Caco-2 (cell line): Measurements from ENCODE around the gene TADA2B. TPM values are rescaled to one million over a fixed set of nuclear protein-coding genes. Genes with fewer than 3 reads are reported as not detected.
A peak's percentile ranks its signal among the peaks of the same experiment; 100 is the strongest.

Source experiments
- BruUV-seq: library from RNA; stranded (reverse); fragments of 400-500 nt; replicated peaks from 2 replicates; lab custom pipeline; 2021; lab: Mats Ljungman, UMichigan
- CTCF ChIA-PET: fragments of 300-600 bp; sonication (Branson Sonifier 250); formaldehyde crosslinking; loops from one replicate; lab custom pipeline; 2022; ENCODE audit warnings: antibody characterized with exemption; lab: Charles Lee
- POLR2A ChIA-PET: fragments of 300-600 bp; sonication (Branson Sonifier 250); formaldehyde crosslinking; loops from one replicate; lab custom pipeline; 2022; ENCODE audit warnings: antibody characterized with exemption; lab: Charles Lee
- DNase-seq, 2 experiments: peaks; one replicate each; pipeline versions ENCODE4 v3.0.0 to v3.0.0-alpha.2; 2020 to 2022
- H3K27me3 ChIP-seq: replicated peaks from 2 replicates; pipeline ENCODE4 v1.6.0; 2011; ENCODE audit warnings: low read length; ENCODE audit not compliant: control insufficient read depth, insufficient read depth
- H3K36me3 ChIP-seq: 2 replicates; pipeline ENCODE4 v1.5.1; 2011; ENCODE audit warnings: low read length; ENCODE audit not compliant: control insufficient read depth, insufficient read depth
- H3K4me1 ChIP-seq: fragments of 250-450 bp; sonication (Bioruptor Pico); 2 replicates; pipeline ENCODE4 v1.5.1; 2020; ENCODE audit warnings: mild to moderate bottlenecking
- H3K4me3 ChIP-seq: 2 replicates; pipeline ENCODE4 v1.5.1; 2011; ENCODE audit warnings: low read depth, mild to moderate bottlenecking, control low read depth, low read length
- H3K9me3 ChIP-seq: fragments of 250-450 bp; sonication (Bioruptor Pico); 2 replicates; pipeline ENCODE4 v1.5.1; 2020; ENCODE audit warnings: mild to moderate bottlenecking, moderate library complexity
- H3K27ac Mint-ChIP-seq: one replicate; pipeline ENCODE4 v1.8.0; 2022; ENCODE audit warnings: mixed read lengths; ENCODE audit not compliant: unreplicated experiment
- H3K27me3 Mint-ChIP-seq: one replicate; pipeline ENCODE4 v1.8.0; 2022; ENCODE audit warnings: mixed read lengths; ENCODE audit not compliant: insufficient read depth, unreplicated experiment
- H3K36me3 Mint-ChIP-seq: one replicate; pipeline ENCODE4 v1.8.0; 2022; ENCODE audit warnings: mild to moderate bottlenecking, mixed read lengths; ENCODE audit not compliant: insufficient read depth, unreplicated experiment
- H3K4me1 Mint-ChIP-seq: one replicate; pipeline ENCODE4 v1.8.0; 2022; ENCODE audit warnings: low read depth, mixed read lengths; ENCODE audit not compliant: unreplicated experiment
- H3K4me3 Mint-ChIP-seq: one replicate; pipeline ENCODE4 v1.8.0; 2022; ENCODE audit warnings: mild to moderate bottlenecking, moderate library complexity, mixed read lengths; ENCODE audit not compliant: unreplicated experiment
- H3K9me3 Mint-ChIP-seq: one replicate; pipeline ENCODE4 v1.8.0; 2022; ENCODE audit warnings: mixed read lengths; ENCODE audit not compliant: unreplicated experiment
- intact Hi-C: fragments of 100-400 bp; cut with micrococcal nuclease; formaldehyde crosslinking; loops from one replicate; pipeline ENCODE4 v1.10.0; 2022; ENCODE audit not compliant: unreplicated experiment
- total RNA-seq: library from RNA; stranded (reverse); gene quantifications from 2 replicates; pipeline ENCODE4 v1.2.3, GENCODE V29; 2022
- TF ChIP-seq, protein P1 (sequence below), 2 experiments: fragments of 200-600 bp in 1 of 2; IDR thresholded peaks; 1 replicate in 1 of 2; 2 replicates in 1 of 2; pipeline versions ENCODE4 v1.5.1 to v1.8.0; 2011 to 2022; ENCODE audit warnings: antibody characterized with exemption in 1 of 2, control low read depth in 1 of 2, inconsistent platforms in 1 of 2, low read depth in 1 of 2, low read length in 1 of 2, mild to moderate bottlenecking in 1 of 2, moderate library complexity in 1 of 2; ENCODE audit not compliant: insufficient read depth in 1 of 2, severe bottlenecking in 1 of 2, unreplicated experiment in 1 of 2

Gene TADA2B
- total RNA-seq, 1 experiment from 2014 or later, result 21.8 TPM

DNA sequence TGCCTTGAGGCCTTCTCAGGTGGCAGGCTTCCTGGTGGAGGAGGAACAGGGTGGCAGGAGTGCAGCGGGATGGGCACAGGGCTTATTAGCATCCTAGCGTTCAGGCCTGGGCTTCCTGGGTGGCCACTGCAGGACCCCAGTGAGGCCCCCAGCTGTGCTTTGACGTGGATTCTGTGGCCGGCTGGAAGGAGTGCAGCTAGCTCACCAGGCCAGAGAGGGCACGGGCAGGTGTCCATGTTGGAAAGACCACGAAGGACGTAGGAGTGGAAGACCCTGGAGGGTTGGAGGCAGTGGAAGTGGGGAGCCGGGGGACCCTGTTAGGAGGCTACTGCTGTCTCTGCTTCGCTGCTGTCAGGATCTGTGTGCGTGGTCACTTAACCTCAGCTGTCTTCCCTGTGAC lies 13.3 kb upstream of the TADA2B start:
- ChIA-PET POLR2A (no interaction called here), CTCF (no interaction called here)
- DNase-seq, result no peak
- intact Hi-C loops, result no loop called here
- TF ChIP-seq, protein P1, sequence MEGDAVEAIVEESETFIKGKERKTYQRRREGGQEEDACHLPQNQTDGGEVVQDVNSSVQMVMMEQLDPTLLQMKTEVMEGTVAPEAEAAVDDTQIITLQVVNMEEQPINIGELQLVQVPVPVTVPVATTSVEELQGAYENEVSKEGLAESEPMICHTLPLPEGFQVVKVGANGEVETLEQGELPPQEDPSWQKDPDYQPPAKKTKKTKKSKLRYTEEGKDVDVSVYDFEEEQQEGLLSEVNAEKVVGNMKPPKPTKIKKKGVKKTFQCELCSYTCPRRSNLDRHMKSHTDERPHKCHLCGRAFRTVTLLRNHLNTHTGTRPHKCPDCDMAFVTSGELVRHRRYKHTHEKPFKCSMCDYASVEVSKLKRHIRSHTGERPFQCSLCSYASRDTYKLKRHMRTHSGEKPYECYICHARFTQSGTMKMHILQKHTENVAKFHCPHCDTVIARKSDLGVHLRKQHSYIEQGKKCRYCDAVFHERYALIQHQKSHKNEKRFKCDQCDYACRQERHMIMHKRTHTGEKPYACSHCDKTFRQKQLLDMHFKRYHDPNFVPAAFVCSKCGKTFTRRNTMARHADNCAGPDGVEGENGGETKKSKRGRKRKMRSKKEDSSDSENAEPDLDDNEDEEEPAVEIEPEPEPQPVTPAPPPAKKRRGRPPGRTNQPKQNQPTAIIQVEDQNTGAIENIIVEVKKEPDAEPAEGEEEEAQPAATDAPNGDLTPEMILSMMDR (IDR thresholded peaks at IDR 0.05; ENCODE audit: insufficient read depth in 1 of 2, low read depth in 1 of 2, low read length in 1 of 2, severe bottlenecking in 1 of 2, unreplicated experiment in 1 of 2), result no peak
- Mint-ChIP-seq H3K9me3 (no peaks in the 10 kb centered on the region), H3K4me3 (no peak overlapping the region), H3K4me1 (peaks cover 7% of the 10 kb centered on the region), H3K27ac (no peak overlapping the region), H3K27me3 (no peaks in the 10 kb centered on the region), H3K36me3 (peaks cover 61% of the 10 kb centered on the region)
- no peaks in the 10 kb centered on the region for H3K27me3 ChIP-seq
- H3K4me3 ChIP-seq, result no peak overlapping the region
- BruUV-seq, result no TSS peak
- peaks cover 8% of the 10 kb centered on the region for H3K4me1 ChIP-seq
- no peaks in the 10 kb centered on the region for H3K9me3 ChIP-seq
- peaks cover 2% of the 10 kb centered on the region; the same call in 1 of the 2 replicates for H3K36me3 ChIP-seq

- Mint-ChIP-seq H3K27me3 (no peaks in the 10 kb centered on the region), H3K4me3 (no peak overlapping the region), H3K4me1 (peaks cover 7% of the 10 kb centered on the region), H3K36me3 (peaks cover 53% of the 10 kb centered on the region), H3K27ac (no peak overlapping the region), H3K9me3 (no peaks in the 10 kb centered on the region)
- TSS peak; percentile 43 for BruUV-seq
- TF ChIP-seq, protein P1 (IDR thresholded peaks at IDR 0.05; ENCODE audit: insufficient read depth in 1 of 2, low read depth in 1 of 2, low read length in 1 of 2, severe bottlenecking in 1 of 2, unreplicated experiment in 1 of 2), result no peak
- no peak for DNase-seq
- POLR2A ChIA-PET, result no interaction called here
- Histone ChIP-seq H3K4me1 (peaks cover 14% of the 10 kb centered on the region), H3K27me3 (no peaks in the 10 kb centered on the region), H3K36me3 (peaks cover 2% of the 10 kb centered on the region; the same call in 1 of the 2 replicates), H3K9me3 (no peaks in the 10 kb centered on the region), H3K4me3 (no peak overlapping the region)
- CTCF ChIA-PET, result interaction anchor here (0.6 kb wide), 1 partner anchor 51 kb away, joined by 3 read pairs; no protein-coding TSS in a partner anchor
- intact Hi-C loops, result no loop called here
These were observed 12.3 kb upstream of the TADA2B start for GRCh38 chr4:7030856-7031255.

DNA sequence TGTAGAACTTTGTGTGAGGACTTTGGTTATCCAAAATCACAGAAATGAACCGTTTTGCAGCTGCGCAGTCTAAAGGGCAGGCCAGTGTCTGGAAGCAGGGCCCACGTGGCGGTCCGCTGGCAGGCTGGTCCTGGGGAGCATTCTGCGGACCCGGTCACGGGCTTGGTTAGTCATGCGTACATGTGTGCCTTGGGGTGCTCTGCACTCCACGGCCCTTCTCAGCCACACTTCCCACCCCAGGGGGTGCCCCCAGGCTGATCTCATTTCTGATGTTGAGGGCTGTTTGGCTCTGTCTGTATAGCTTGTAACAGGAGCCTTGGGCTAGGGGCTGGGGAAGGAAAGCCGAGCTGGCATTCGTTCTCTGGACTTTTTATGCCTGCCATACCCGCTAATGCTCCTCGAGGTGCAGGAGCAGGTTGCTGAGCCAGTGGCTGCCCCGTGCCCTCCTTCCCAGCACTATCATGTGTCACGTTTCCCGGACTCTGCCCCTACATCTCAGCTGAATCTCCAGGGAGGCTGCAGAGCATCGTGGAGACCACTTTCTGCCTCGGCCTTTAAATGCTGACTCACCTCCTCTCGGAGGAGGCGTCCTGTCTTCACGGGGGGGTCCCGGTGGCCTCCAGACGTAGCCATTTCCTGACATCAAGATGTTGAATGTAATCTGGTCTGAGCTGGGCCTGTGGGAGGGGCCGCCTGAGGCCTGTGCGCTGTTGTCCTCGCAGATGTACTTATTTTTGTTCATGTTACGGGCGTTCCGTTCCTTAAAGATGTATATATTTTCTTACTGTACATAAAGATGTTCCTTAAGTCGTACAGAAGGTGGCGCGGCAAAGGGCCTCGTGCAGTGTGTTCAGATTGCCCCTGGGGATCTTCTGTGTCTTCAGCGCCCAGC lies 11.4 kb upstream of the TADA2B start:
- Histone ChIP-seq H3K4me3 (no peak overlapping the region), H3K27me3 (no peaks in the 10 kb centered on the region), H3K9me3 (no peaks in the 10 kb centered on the region), H3K36me3 (peaks cover 2% of the 10 kb centered on the region; the same call in 1 of the 2 replicates), H3K4me1 (peaks cover 14% of the 10 kb centered on the region)
- Mint-ChIP-seq H3K9me3 (no peaks in the 10 kb centered on the region), H3K4me1 (peaks cover 7% of the 10 kb centered on the region), H3K36me3 (peaks cover 50% of the 10 kb centered on the region), H3K4me3 (no peak overlapping the region), H3K27ac (no peak overlapping the region), H3K27me3 (no peaks in the 10 kb centered on the region)
- no TSS peak for BruUV-seq
- intact Hi-C loops, result no loop called here
- CTCF ChIA-PET, result interaction anchor here (0.6 kb wide), 1 partner anchor 13 kb away, joined by 3 read pairs; no protein-coding TSS in a partner anchor
- no peak for DNase-seq
- TF ChIP-seq, protein P1 (IDR thresholded peaks at IDR 0.05; ENCODE audit: insufficient read depth in 1 of 2, low read depth in 1 of 2, low read length in 1 of 2, severe bottlenecking in 1 of 2, unreplicated experiment in 1 of 2), result no peak
- POLR2A ChIA-PET, result no interaction called here
